Occipital lobe (tissue), 2 donors: ENCODE measurements around the gene SNRNP25. TPM values are rescaled to one million over a fixed set of nuclear protein-coding genes. Genes with fewer than 3 reads are reported as not detected.
A peak's percentile ranks its signal among the peaks of the same experiment; 100 is the strongest.

Experiments
- DNase-seq: peaks from one replicate; lab custom pipeline; 2025; lab: John Stamatoyannopoulos, UW
- total RNA-seq: library from RNA; depleted of rRNA; stranded (reverse); fragments of >200 nt; gene quantifications from one replicate; pipeline ENCODE4 v1.2.3, GENCODE V29; 2014

The SNRNP25 gene
- total RNA-seq, 1 donor from 2014 or later, result 11.4 TPM

GRCh38 chr16:77273-77806, 23.7 kb downstream of the SNRNP25 start:
- DNase-seq, result no peak

- DNase-seq, result peak; percentile 76
Observed at GRCh38 chr16:77807-78443, 24.3 kb downstream of the SNRNP25 start, which contains the start of gene MPG. Gene MPG (plus strand): TSS chr16:78225. CDS start chr16:78310, 85 bp downstream.

- DNase-seq, result no peak
Observed at GRCh38 chr16:78444-79150, 25.0 kb downstream of the SNRNP25 start.

- no peak for DNase-seq
Observed at GRCh38 chr16:79151-80054, 25.8 kb downstream of the SNRNP25 start.

GRCh38 chr16:83060-83603, 29.5 kb downstream of the SNRNP25 start:
- no peak for DNase-seq

GRCh38 chr16:83781-84615, 30.4 kb downstream of the SNRNP25 start:
- DNase-seq, result no peak

GRCh38 chr16:84718-85406, 31.2 kb downstream of the SNRNP25 start:
- peak; percentile 63 for DNase-seq

GRCh38 chr16:85407-85782, 31.8 kb downstream of the SNRNP25 start:
- DNase-seq, result no peak

- no peak for DNase-seq
Observed at GRCh38 chr16:85865-86264, 32.2 kb downstream of the SNRNP25 start.

GRCh38 chr16:86483-86952, 32.9 kb downstream of the SNRNP25 start:
- DNase-seq, result no peak

GRCh38 chr16:88613-89012, 35.0 kb downstream of the SNRNP25 start:
- no peak for DNase-seq

- no peak for DNase-seq
Observed at GRCh38 chr16:89391-90302, 36.0 kb downstream of the SNRNP25 start.

GRCh38 chr16:91484-91883, 37.9 kb downstream of the SNRNP25 start:
- DNase-seq, result peak; percentile 54

- DNase-seq, result no peak
Observed at GRCh38 chr16:92431-93339, 39.1 kb downstream of the SNRNP25 start.

- DNase-seq, result no peak
Observed at GRCh38 chr16:94918-95265, 41.3 kb downstream of the SNRNP25 start.

- DNase-seq, result peak; percentile 51
Observed at GRCh38 chr16:96935-97381, 43.3 kb downstream of the SNRNP25 start.

- DNase-seq, result no peak
Observed at GRCh38 chr16:97822-98221, 44.2 kb downstream of the SNRNP25 start.

GRCh38 chr16:100989-101388, 47.4 kb downstream of the SNRNP25 start:
- DNase-seq, result no peak
